HG02840 (cell line): ENCODE results near the gene RBMS1.

Experiments
- ATAC-seq: cut with Tn5 transposase; IDR thresholded peaks from one replicate; pipeline ENCODE4 v1.9.1; 2021; ENCODE audit warnings: mild to moderate bottlenecking, moderate library complexity, moderate number of reproducible peaks; ENCODE audit not compliant: unreplicated experiment, low FRiP score

Gene RBMS1

DNA sequence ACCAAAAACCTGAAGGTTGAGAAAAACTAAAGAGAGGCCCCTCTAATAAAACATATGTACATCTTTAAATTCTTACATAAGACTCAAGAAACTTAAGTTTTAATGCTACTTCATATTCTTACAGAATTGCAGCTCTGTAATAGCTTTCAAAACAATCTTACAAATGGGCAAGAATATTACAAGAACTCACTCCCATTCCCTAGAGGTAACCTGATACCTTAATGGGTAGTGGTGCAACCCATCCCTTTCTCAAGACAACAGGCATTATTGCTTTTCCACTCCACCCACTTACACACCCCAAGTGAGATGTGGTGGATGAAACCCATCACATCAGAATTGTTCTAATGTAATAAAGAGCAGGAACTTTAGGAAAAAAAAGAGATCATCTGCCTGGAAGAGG is 103.7 kb downstream of the RBMS1 start:
- no peak for ATAC-seq

DNA sequence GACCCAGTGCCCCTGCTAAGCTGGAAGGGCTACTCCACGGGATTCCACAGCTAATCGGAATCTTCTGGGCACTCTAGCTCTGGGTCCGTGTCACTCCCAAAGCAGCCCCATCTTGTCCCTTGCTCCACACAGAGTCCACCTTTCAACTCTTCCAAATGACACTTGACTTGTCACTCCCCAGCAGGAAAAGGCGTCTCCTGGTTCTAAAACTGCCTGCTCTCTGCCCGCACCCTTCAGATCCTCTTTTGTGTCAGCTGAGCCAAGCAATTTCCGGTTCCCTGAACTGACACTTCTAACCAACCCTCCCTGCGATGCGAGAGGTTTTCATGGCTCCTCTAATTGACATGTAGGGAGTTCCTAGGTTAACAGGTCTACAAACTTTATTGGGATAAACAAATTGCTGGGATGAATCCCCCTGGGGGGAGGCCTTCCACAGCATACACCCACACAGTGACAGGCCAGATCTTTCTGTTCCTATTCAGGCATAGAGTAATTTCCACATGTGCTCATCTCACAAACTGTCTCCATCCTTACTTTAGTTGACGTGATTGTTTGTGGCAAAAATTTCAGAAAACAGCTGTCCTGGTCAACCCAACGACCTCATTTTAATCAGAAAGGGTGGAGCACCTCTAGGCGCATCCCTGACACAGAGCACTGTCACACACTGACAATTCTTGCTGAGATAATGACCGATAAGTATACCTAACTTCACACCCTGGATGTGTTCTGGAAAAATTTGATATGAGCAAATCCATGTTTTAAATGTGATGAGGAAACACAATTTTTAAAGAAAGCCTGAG is 104.9 kb downstream of the RBMS1 start:
- ATAC-seq, result no peak

DNA sequence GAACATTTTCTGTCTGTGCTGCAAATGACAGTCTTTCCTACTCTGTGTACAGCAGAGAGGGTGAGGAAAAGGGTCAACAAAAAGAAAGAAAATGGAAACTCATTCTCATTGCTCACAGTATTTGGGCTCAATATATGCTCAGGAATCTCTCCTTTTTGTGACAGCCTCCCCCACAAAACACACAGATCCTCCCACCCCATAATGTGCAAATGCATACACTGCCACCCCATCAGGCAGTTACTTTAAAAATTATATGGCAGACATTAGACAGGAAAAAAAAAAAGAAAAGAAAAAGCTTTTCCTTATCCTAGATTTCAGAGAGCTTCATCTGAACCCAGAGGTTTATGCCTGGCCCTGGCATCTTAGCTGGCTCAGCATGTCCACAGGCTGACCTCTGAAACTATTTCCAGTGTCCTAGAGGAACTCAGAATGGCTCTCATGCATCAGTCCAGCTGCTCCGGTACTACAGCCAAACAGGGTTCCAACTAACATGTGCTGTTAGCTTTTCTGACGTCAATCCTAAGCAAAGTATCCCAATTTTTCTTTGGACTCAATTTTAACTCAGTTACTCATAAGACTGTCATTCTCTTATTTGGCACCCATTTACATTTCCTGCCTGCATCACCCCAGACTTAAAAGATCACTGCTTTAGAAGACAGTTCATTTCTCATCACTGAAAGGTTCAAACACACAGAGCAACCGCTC is 105.9 kb downstream of the RBMS1 start:
- no peak for ATAC-seq

DNA sequence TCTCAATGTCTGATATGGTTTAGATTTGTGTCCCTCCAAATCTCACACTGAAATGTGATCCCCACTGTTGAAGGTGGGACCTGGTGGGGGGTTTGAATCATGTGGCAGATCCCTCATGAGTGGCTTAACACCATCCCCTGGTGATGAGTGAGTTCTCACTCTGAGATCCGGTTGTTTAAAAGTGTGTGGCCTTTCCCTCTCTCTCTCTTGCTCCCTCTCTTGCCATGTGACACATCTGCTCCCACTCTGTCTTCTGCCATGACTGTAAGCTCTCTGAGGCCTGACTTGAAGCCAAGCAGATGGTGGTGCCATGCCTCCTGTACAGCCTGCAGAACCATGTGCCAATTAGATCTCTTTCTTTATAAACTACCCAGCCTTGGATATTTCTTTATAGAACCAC is 108.8 kb downstream of the RBMS1 start:
- ATAC-seq, result no peak

DNA sequence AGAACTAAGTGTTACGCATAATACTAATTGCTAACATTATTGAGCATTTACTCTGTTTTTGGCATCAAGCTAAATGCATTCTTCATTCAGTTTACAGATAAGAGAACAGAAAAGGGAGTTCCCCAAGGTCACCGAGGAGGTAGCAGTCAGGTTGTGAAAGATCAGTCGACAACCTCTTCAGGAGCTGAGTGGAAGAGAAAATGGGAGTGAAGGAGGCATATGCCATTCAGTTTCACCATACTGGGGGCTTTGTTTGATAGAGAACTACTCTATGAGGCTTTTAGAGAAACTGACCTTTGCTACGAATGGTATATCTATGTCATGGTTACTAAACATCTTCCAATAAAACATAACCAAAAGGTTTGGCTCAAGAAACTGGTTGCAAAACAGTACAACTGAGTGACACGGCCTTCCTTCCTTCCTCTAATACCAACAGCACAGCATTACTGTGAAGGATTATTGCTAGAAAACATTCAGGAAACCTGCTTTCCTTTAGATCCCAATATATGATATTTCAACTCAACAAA is 112.1 kb downstream of the RBMS1 start:
- ATAC-seq, result no peak

DNA sequence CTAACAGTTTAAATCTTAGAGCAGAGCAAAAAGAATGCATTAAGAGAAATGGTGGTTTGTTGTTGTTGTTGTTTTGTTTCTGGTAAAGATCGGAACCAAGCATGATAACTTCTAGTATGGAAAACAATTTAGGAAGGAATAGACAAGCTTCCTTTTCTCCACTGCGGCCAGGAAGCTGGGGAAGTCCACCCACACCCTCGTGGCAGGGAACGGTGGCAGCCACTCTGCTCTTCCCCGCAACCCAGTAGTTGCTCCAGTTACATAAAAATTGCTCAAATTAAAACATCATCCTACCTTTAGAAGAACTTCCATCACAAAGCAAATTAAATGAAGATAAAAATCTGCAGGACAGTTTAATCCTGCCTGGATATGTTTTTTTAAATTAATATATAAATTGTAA is 113.0 kb downstream of the RBMS1 start:
- no peak for ATAC-seq

DNA sequence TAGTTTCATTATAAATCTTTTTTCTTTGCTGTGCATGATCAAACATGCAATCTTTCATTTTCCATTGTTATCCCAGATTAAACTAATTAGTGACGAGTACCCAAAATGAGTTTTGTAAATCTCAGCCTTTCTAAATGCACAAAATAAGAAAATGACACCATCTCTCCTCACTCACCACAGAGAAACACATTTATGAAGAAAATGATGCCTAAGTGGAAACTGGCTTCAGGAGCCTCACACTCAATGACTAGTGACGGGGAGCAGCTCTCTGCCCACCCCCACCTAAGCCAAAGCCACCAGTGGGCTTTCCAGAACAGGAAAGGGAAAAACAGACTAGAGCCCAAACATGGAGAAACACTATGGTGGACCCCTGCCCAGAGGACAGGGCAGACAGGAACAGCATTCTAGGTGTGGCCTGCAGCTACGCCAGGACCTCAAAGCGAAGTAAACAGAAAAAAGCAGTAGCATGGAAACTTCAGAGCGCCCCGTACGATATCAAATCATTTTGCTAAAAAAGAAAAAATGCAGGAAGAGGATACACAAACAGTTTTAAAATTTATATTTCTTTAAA is 113.5 kb downstream of the RBMS1 start:
- ATAC-seq, result no peak

DNA sequence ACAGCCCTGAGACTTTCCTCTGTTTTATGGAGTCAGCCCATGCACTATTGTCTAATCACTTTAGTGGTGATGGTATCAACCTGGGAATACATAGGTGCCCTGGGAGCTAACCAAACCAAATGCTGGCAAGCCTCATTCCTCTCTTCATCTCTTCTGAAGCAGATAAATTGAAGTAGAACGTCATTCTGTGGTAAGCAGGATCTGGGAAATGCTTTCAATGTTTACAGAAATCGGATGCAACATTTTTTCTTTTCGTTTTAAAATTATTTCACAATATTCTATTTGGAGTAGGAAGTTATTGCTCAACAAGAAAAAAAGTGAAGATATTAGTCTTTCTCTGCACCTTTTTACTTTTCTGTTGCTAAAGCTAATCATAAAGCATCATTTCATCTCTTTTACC is 114.2 kb downstream of the RBMS1 start:
- ATAC-seq, result no peak

DNA sequence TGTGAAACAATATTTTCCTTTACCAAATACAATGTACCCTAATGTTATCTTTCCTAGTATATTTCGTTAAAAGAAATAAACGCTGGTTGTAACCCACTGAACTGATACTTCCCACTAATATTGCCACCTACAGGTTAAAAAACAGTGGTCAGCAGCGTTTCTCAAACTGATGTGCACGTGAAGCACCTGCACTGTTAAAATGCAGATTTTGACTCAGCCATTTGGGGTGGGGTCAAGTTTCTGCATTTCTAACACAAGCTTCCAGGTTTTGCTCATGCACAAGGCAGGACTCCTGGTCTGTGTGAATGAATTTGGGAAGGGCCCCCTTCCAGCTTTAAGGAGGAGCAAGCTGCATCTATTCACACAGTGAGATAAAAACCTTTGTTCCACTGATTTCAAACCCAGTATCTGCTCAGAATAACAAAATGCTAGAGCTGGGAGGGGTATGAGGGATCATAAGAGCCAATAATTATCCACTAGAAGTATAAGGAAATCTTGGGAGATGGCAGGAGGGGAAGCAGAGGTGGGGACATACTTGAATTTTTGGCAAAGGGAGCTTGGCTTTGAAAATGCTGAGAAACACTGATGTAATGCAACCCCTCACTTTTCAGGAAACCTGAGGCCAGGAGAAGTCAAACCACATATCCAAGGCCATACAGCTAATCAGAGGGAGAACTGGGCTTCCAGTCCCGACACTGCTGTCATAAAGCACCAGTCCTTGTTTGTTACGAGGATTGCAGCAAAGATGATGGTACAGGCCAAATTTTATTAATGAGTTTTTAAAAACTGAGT is 116.2 kb downstream of the RBMS1 start:
- ATAC-seq, result no peak

DNA sequence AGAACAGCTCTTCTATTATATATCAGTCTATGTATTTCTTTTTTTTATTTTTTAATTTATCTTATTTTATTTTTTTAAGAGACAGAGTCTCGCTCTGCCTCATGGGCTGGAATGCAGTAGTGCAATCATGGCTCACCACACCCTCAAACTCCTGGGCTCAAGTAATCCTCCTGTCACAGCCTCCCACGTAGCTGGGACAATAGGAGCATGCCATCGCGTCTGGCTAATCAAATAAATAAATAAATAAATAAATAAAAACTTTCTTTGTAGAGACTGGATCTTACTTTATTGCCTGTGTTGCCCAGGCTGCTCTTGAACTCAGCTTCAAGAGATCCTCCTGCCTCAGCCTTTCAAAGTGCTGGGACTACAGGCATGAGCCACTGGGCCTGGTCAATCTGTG is 117.0 kb downstream of the RBMS1 start:
- no peak for ATAC-seq

DNA sequence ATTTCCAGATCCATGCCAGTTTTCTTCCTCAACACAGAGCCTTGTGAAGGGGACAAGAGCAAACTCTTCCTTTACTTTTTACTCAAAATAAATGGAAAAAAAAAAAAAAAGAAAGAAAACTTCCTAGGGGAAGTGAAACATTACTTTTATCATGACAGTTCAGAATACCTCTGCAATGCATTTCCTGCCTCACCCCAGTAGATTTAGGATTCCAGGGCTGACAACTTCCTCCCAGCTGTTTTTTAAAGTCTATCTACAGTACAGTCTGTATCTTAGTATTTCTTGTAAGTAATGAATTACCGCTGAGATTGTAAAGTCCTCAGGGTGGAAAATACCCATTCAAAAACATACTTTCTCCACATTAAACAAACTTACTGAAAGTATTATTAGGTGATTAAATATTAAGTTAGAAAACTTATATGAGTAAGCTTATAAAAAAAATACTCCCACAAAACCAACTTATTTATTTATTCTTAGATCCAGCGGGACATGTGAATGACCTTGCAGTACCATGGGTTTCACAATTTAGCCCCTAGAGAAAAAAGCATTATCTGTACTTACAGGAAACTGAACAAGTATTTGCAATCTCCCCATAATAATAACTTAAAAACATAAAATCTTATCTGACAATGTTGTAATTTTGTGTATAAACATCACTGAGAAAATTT is 117.7 kb downstream of the RBMS1 start:
- ATAC-seq, result no peak

DNA sequence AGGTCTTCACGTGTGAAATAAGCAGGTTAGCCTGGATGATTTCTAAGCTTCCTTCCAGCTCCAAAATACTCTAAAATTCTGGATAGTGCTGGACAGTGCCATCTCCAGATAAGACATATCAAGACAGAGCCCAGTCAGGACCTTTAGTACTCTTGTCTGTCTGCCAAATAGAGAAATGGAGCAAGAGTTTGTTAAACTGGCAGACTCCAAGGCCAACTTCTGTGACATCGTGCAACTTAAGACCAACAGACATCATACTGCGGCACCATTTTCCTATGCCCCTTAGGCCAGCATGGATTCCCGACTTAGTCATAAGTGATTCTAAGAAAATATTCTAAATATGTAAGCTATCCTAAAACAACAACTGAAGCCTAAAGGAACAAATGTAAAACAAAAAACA is 118.6 kb downstream of the RBMS1 start:
- ATAC-seq, result no peak

DNA sequence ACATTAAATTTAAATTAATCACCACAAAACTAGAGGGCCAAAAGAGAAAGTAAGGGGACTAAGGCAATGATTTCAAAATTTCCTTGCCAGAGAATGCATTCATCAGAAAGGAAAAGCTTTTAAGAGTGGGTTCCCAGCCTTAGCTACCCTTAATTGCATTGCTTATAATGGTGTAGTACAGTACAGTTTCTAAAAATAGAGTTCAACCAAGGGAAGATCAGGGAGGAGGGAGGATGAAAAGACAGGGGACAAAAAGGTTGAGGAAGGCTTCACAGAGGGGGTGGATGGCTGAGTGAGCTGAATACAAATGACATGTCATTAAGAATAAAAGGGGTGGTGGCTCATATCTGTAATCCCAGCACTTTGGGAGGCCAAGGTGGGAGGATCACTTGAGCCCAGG is 119.9 kb downstream of the RBMS1 start:
- no peak for ATAC-seq

DNA sequence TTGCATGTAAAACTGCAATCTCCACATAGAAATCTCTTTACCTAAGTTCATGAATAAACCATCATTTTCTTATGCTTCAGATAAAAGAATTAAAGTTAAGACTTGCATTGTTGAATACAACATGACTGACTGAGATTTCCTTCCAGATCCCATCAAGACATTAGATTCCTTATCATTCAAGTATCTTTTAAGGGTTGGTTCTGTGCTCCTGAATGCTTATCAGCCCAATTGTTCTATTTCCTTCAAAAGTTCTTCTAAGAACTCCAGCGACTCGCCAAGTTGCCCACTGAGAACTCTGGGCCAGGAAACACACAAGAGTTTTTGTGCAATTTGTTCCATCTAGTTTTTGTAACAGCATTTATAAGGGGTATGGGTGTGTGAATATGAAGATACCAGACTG is 120.3 kb downstream of the RBMS1 start:
- no peak for ATAC-seq

DNA sequence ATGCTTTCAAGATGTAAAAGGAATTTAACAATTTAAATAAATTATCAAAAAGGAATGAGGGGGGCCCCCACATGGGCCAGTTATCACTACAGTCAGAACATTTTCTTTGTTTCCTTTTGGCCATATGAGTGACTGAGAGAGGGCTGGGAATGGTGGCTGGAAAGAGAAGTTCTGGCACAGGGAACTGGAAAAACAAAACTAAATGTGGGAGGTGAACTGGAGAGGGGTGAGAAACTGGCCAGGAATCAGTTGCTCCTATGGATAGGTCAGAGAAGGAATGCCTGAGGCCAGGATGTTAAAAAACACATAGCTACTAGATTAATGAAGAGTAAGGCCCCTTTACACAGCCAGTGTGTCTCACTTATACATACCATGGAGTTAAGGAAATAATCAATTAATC is 121.0 kb downstream of the RBMS1 start:
- ATAC-seq, result no peak

DNA sequence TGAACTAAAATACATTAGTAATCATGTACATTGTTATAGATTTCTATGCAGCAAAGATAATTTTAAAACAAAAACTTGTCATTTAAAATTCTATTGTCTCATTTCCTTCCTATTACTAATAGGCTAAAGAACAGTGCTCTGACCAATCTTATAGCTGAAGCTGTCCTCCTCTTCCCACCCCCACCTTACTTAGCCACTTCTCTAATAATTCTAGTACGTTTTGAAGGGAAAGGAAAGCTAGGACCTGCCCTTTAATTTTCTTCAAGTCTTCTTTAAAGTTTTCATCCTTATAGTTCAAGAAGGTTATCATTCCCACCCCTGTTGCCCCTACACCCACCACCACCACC is 121.6 kb downstream of the RBMS1 start:
- ATAC-seq, result no peak

DNA sequence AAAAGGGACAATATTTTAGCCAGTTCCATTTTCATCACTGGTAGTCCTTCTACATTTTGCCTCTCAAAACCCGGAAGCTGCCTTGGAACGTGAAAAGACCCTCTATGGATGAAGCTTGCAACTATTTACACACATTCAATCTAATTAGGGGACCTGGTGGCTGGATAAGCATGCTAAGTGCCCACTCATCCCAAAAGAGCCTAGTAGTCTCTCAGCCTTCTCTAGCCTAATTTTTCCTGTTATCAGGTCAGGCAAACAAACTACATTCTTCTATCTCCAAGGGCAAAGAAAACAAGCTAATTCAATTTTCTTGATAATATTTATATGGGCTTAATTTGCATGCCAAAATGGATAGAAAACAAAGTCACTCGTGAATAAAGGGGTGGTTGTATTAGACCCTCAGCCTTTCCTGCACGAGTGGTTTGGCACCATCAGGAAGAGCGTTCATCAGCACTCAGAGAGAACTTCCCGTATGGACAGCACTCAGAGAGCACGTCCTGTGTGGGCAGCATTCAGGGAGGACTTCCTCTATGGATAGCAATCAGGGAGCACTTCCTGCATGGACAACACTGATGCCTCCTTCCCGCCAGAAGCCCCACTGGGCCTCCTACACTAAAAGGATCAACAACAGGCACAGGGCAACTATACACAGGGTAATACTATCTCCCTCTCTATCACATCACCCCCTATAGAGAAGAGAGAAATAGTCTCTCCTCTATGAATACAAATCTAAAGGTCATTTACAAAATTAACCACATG is 122.2 kb downstream of the RBMS1 start:
- ATAC-seq, result no peak

DNA sequence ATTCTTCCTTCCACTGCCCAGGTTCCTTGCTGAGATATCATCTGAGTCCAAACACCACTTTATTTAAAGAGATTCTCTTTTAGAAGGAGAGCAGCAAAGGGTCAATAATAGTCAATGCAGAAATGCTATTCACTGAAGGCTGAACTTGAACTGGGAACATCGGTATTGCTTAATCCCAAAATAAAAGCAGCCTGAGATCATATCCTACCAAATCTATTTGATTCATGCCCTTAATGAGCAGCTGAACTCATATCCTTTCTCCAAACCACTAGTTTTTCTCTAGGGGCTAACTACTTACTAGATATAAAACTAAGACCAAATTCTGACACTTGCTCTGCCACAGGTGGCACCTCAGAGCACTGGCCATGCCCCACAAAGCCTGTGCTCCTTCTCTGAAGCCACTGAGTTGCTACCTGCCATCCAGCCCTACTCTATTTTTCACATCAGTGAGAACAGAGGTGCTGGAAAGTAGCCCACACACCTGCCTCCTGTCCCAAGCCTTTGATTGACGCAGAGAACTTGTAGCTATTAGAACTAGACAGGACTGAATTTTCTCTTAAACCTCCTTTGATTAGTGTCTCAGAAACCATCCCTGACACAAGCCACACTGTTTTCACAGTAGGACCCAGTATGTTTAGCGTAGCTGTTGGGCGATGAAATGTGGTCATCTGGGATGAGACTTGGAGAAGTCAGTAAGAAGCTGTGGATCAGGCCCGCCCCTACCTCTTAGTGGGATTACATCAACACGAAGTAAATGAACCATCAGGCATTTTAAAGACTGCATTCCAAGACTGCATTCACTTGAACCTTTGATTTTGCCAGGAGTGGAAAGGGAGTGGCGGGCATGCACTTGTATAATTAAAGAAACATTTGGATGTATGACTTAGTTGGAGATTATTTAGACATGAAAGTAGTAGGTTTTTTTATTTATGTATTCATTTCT is 124.3 kb downstream of the RBMS1 start:
- ATAC-seq, result no peak

DNA sequence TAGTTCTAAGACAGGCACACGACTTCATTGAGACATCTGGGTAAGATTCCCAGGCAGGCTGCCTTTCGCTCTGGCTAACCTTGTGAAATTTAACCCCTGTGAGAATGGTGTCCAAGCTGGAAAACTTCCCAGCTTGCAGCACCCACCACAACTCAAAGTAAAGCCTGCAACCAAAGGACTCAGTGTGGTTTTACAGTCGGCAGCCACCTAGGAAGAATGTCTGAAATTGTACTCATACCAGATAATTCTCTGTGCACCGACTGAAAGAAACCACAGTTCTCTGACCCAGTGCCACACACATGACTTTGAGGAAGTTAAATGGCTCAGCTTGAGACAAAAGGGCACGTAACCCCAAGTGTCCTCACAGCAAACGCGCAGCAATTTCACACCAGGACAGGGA is 125.7 kb downstream of the RBMS1 start:
- no peak for ATAC-seq
